Measurements from ENCODE around the gene ZNF524.

- TF ChIP-seq EZH2phosphoT487 (IDR thresholded peaks at IDR 0.05; ENCODE audit: borderline replicate concordance, low read depth): no peak
- no peak for TF ChIP-seq MXI1 (IDR thresholded peaks at IDR 0.05; ENCODE audit: low read depth, low read length)
- no peak for TF ChIP-seq CTCF (IDR thresholded peaks at IDR 0.05)
Measured at GRCh38 chr19:55585658-55586339, 14.3 kb upstream of the ZNF524 start.
